Glutamatergic neuron (in vitro differentiated cells): ENCODE data around the gene TVP23A. TPM values are rescaled to one million over a fixed set of nuclear protein-coding genes. Genes with fewer than 3 reads are reported as not detected.

ENCODE experiments used
- DNase-seq: peaks from one replicate; pipeline ENCODE4 v3.0.0; 2022
- H3K27ac Mint-ChIP-seq: one replicate; pipeline ENCODE4 v1.8.0; 2020; ENCODE audit warnings: mild to moderate bottlenecking, mixed read lengths, inconsistent platforms; ENCODE audit not compliant: unreplicated experiment
- H3K27me3 Mint-ChIP-seq: one replicate; pipeline ENCODE4 v1.8.0; 2020; ENCODE audit warnings: mild to moderate bottlenecking, moderate library complexity, mixed read lengths, inconsistent platforms; ENCODE audit not compliant: unreplicated experiment
- H3K36me3 Mint-ChIP-seq: one replicate; pipeline ENCODE4 v1.8.0; 2020; ENCODE audit warnings: mild to moderate bottlenecking, mixed read lengths, inconsistent platforms; ENCODE audit not compliant: unreplicated experiment
- H3K4me1 Mint-ChIP-seq: one replicate; pipeline ENCODE4 v1.8.0; 2020; ENCODE audit warnings: mild to moderate bottlenecking, low read depth, mixed read lengths, inconsistent platforms; ENCODE audit not compliant: unreplicated experiment
- H3K4me3 Mint-ChIP-seq: one replicate; pipeline ENCODE4 v1.8.0; 2020; ENCODE audit warnings: mild to moderate bottlenecking, mixed read lengths, inconsistent platforms; ENCODE audit not compliant: unreplicated experiment
- H3K9me3 Mint-ChIP-seq: one replicate; pipeline ENCODE4 v1.8.0; 2020; ENCODE audit warnings: mild to moderate bottlenecking, moderate library complexity, mixed read lengths, inconsistent platforms; ENCODE audit not compliant: unreplicated experiment
- CTCF ChIP-seq: fragments of 200-600 bp; sonication (generic); IDR thresholded peaks from one replicate; pipeline ENCODE4 v1.5.0; 2021; ENCODE audit not compliant: partially characterized antibody, unreplicated experiment
- total RNA-seq: library from RNA; stranded (reverse); fragmentation: NEBNext Ultra II Directional; extraction: Animal tissue kit (Norgen Biotek cat#: 25700); gene quantifications from one replicate; pipeline ENCODE4 v1.2.1, GENCODE V29; 2021; ENCODE audit not compliant: unreplicated experiment

The TVP23A gene
- total RNA-seq, 1 donor from 2014 or later, result 8.4 TPM

- TF ChIP-seq CTCF, result no peak
- H3K27me3 Mint-ChIP-seq, result no peaks in the 10 kb centered on the region
- peaks cover 4% of the 10 kb centered on the region for H3K9me3 Mint-ChIP-seq
- no peak for DNase-seq
- H3K36me3 Mint-ChIP-seq, result no peaks in the 10 kb centered on the region
- H3K27ac Mint-ChIP-seq, result no peak overlapping the region
- H3K4me3 Mint-ChIP-seq, result no peak overlapping the region
- H3K4me1 Mint-ChIP-seq, result no peaks in the 10 kb centered on the region
Observed at GRCh38 chr16:10770907-10771306, 47.7 kb downstream of the TVP23A start.

- H3K36me3 Mint-ChIP-seq, result peaks cover under 1% of the 10 kb centered on the region
Observed at GRCh38 chr16:10769381-10769780, 49.2 kb downstream of the TVP23A start.

GRCh38 chr16:10767127-10767526 is 51.5 kb downstream of the TVP23A start:
- Mint-ChIP-seq H3K4me1 (no peaks in the 10 kb centered on the region), H3K27ac (no peak overlapping the region), H3K27me3 (peaks cover 2% of the 10 kb centered on the region), H3K9me3 (peaks cover 6% of the 10 kb centered on the region), H3K36me3 (peaks cover 17% of the 10 kb centered on the region), H3K4me3 (no peak overlapping the region)
- DNase-seq, result no peak
- TF ChIP-seq CTCF, result no peak

More at GRCh38 chr16:10769381-10769780, 49.2 kb downstream of the TVP23A start:
- Mint-ChIP-seq H3K27ac (no peak overlapping the region), H3K27me3 (no peaks in the 10 kb centered on the region), H3K4me1 (no peaks in the 10 kb centered on the region), H3K9me3 (peaks cover 4% of the 10 kb centered on the region), H3K4me3 (no peak overlapping the region)
- TF ChIP-seq CTCF, result no peak
- DNase-seq, result no peak

GRCh38 chr16:10765772-10766171 is 52.8 kb downstream of the TVP23A start:
- Mint-ChIP-seq H3K4me1 (no peaks in the 10 kb centered on the region), H3K27me3 (peaks cover 2% of the 10 kb centered on the region), H3K4me3 (no peak overlapping the region), H3K9me3 (peaks cover 6% of the 10 kb centered on the region), H3K36me3 (peaks cover 23% of the 10 kb centered on the region), H3K27ac (no peak overlapping the region)
- DNase-seq, result no peak
- no peak for TF ChIP-seq CTCF

- TF ChIP-seq CTCF, result no peak
- peaks cover 6% of the 10 kb centered on the region for H3K9me3 Mint-ChIP-seq
- DNase-seq, result no peak
- H3K4me1 Mint-ChIP-seq, result no peaks in the 10 kb centered on the region
- peaks cover 4% of the 10 kb centered on the region for H3K27me3 Mint-ChIP-seq
- no peak overlapping the region for H3K27ac Mint-ChIP-seq
- peaks cover 25% of the 10 kb centered on the region for H3K36me3 Mint-ChIP-seq
- no peak overlapping the region for H3K4me3 Mint-ChIP-seq
Observed at GRCh38 chr16:10763456-10763855, 55.1 kb downstream of the TVP23A start.
